Parathyroid adenoma (tissue), 2 donors: ENCODE results near the gene OR6B3.

Experiments
- H2AFZ ChIP-seq: fragments of 300-600 bp; sonication (generic); one replicate; pipeline ENCODE4 v1.7.0; 2017; ENCODE audit warnings: antibody characterized with exemption, mild to moderate bottlenecking
- H3K27ac ChIP-seq: fragments of 300-600 bp; sonication (generic); one replicate; pipeline ENCODE4 v1.7.0; 2017
- H3K27me3 ChIP-seq: fragments of 300-600 bp; sonication (generic); one replicate; pipeline ENCODE4 v1.7.0; 2017; ENCODE audit warnings: low read length; ENCODE audit not compliant: control insufficient read depth, insufficient read depth
- H3K36me3 ChIP-seq: fragments of 300-600 bp; sonication (generic); one replicate; pipeline ENCODE4 v1.7.0; 2017; ENCODE audit warnings: low read length; ENCODE audit not compliant: control insufficient read depth, insufficient read depth
- H3K4me1 ChIP-seq: fragments of 300-600 bp; sonication (generic); one replicate; pipeline ENCODE4 v1.7.0; 2017; ENCODE audit warnings: control low read depth
- H3K4me2 ChIP-seq: fragments of 300-600 bp; sonication (generic); one replicate; pipeline ENCODE4 v1.7.0; 2017; ENCODE audit warnings: low read length
- H3K4me3 ChIP-seq: fragments of 300-600 bp; sonication (generic); one replicate; pipeline ENCODE4 v1.7.0; 2017; ENCODE audit warnings: low read depth, low read length
- H3K79me2 ChIP-seq: fragments of 300-600 bp; sonication (generic); one replicate; pipeline ENCODE4 v1.7.0; 2017; ENCODE audit warnings: control low read depth
- H3K9ac ChIP-seq: fragments of 300-600 bp; sonication (generic); one replicate; pipeline ENCODE4 v1.7.0; 2017; ENCODE audit warnings: mild to moderate bottlenecking
- H3K9me3 ChIP-seq: fragments of 300-600 bp; sonication (generic); one replicate; pipeline ENCODE4 v1.7.0; 2017; ENCODE audit warnings: low read length; ENCODE audit not compliant: control insufficient read depth
- TF ChIP-seq, protein P1 (sequence below): fragments of 300-600 bp; sonication (generic); IDR thresholded peaks from one replicate; pipeline ENCODE4 v1.7.0; 2017; ENCODE audit warnings: antibody characterized with exemption, mild to moderate bottlenecking
- donor health status: primary hyperparathyroidism.

OR6B3 gene

DNA sequence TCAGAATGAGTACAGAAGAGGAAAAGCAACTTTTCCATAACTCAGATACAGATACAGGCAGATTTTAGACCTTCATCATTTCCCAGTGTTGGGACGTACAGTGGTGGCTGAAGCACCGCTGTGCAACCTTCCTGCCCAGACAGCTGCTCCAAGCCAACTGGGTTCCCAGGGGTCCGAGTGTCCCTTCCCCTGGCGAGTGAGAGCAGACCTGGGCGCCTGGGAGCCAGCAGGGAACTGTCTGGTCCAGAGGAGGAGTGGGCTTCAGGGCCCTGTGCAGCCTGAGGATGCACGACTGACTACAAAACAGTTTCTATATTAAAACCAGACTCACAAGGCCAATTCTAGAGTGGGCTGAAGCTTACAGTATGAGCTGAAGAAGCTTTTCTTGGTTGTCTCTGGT is 12.0 kb downstream of the OR6B3 start:
- TF ChIP-seq, protein P1, sequence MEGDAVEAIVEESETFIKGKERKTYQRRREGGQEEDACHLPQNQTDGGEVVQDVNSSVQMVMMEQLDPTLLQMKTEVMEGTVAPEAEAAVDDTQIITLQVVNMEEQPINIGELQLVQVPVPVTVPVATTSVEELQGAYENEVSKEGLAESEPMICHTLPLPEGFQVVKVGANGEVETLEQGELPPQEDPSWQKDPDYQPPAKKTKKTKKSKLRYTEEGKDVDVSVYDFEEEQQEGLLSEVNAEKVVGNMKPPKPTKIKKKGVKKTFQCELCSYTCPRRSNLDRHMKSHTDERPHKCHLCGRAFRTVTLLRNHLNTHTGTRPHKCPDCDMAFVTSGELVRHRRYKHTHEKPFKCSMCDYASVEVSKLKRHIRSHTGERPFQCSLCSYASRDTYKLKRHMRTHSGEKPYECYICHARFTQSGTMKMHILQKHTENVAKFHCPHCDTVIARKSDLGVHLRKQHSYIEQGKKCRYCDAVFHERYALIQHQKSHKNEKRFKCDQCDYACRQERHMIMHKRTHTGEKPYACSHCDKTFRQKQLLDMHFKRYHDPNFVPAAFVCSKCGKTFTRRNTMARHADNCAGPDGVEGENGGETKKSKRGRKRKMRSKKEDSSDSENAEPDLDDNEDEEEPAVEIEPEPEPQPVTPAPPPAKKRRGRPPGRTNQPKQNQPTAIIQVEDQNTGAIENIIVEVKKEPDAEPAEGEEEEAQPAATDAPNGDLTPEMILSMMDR = no peak
- Histone ChIP-seq H3K27me3 (no peaks in the 10 kb centered on the region), H3K79me2 (no peaks in the 10 kb centered on the region), H3K36me3 (no peaks in the 10 kb centered on the region), H3K27ac (no peak overlapping the region), H2AFZ (no peak overlapping the region), H3K9me3 (no peaks in the 10 kb centered on the region), H3K4me3 (no peak overlapping the region), H3K4me1 (no peaks in the 10 kb centered on the region), H3K4me2 (no peak overlapping the region), H3K9ac (no peak overlapping the region)

- Histone ChIP-seq H3K27ac (no peak overlapping the region), H3K9ac (no peak overlapping the region), H3K79me2 (no peaks in the 10 kb centered on the region), H3K36me3 (no peaks in the 10 kb centered on the region), H3K4me1 (no peaks in the 10 kb centered on the region), H3K4me2 (no peak overlapping the region), H2AFZ (no peak overlapping the region), H3K4me3 (no peak overlapping the region), H3K9me3 (no peaks in the 10 kb centered on the region), H3K27me3 (no peaks in the 10 kb centered on the region)
- TF ChIP-seq, protein P1 = no peak
These were observed 16.0 kb downstream of the OR6B3 start for GRCh38 chr2:240037358-240037757.

GRCh38 chr2:240033330-240033678 is 20.0 kb downstream of the OR6B3 start:
- H3K27me3 ChIP-seq = no peaks in the 10 kb centered on the region
- no peaks in the 10 kb centered on the region for H3K79me2 ChIP-seq
- no peak overlapping the region for H3K4me3 ChIP-seq
- H3K4me2 ChIP-seq = no peak overlapping the region
- no peak overlapping the region for H2AFZ ChIP-seq
- TF ChIP-seq, protein P1 = no peak
- no peaks in the 10 kb centered on the region for H3K4me1 ChIP-seq
- H3K9ac ChIP-seq = no peak overlapping the region
- H3K27ac ChIP-seq = no peak overlapping the region
- no peaks in the 10 kb centered on the region for H3K9me3 ChIP-seq
- no peaks in the 10 kb centered on the region for H3K36me3 ChIP-seq

DNA sequence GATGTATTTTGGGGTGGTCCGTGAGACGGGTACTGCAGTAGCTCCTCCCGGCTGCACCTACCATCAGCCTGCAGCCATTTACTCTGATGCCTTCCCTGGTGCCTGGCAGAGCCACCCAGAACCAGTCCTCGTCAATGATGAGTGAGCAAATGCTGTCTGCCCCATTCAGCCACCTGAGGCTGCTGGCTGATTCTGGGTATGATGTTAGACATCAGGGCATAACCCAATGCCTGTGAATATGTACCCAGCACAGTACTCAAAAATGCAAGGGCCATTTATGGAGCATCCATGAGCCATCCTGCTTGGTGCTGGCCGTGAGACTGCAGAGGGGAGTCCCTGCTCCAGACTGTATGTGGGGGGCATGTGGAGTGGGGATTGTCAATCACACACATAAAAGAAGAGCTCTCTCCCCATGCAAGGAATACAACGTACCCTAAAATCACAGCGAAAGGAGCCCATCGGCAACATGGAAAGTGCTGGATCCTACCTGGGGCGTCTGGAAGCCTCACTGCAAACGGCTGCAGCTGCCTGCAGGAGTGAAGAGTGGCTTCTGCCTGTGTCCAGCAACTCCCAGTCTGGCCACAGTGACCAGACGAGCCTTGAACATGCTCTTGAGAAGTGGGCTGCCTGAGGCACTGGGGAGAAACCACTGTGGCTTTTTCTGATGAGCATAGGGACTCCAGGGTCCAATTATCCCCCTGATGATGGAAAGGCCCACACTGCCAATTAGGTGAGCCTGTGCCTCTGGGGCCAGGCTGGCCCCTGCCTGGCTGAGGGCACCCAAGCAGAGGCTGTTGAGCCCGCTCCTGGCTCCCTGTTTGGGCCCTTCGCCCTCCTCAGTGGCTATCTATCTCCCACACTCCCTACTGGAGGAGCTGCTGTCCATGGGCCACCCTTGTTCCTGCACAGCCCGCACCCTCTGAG is 20.7 kb downstream of the OR6B3 start:
- Histone ChIP-seq H2AFZ (no peak overlapping the region), H3K27me3 (no peaks in the 10 kb centered on the region), H3K4me1 (no peaks in the 10 kb centered on the region), H3K4me2 (no peak overlapping the region), H3K27ac (no peak overlapping the region), H3K9ac (no peak overlapping the region), H3K4me3 (no peak overlapping the region), H3K36me3 (no peaks in the 10 kb centered on the region), H3K9me3 (no peaks in the 10 kb centered on the region), H3K79me2 (no peaks in the 10 kb centered on the region)
- TF ChIP-seq, protein P1 = no peak
